Small intestine (tissue), 7 donors: ENCODE measurements around the gene ZBTB21. TPM values are rescaled to one million over a fixed set of nuclear protein-coding genes. Genes with fewer than 3 reads are reported as not detected.

Experiments used
- DNase-seq, 2 donors: peaks; one replicate each; pipeline versions ENCODE4 v3.0.0 to v3.0.0-alpha.2; 2013
- FAIRE-seq: peaks from 2 replicates; lab custom pipeline; 2012; peaks lifted over from hg19 to GRCh38; lab: Jason Lieb, UNC
- H3K27ac ChIP-seq, 3 donors: one replicate each; pipeline ENCODE4 v1.5.1; 2013; ENCODE audit warnings: low read length in 2 of 3, mild to moderate bottlenecking in 2 of 3, control low read depth in 1 of 3, inconsistent platforms in 1 of 3, low read depth in 1 of 3, moderate library complexity in 1 of 3
- H3K27me3 ChIP-seq, 3 donors: one replicate each; pipeline ENCODE4 v1.6.1; 2013; ENCODE audit warnings: low read length in 3 of 3, inconsistent platforms in 1 of 3; ENCODE audit not compliant: control insufficient read depth in 3 of 3, insufficient read depth in 3 of 3
- H3K36me3 ChIP-seq, 3 donors: one replicate each; pipeline ENCODE4 v1.6.1; 2013; ENCODE audit warnings: low read length in 3 of 3, inconsistent platforms in 1 of 3, low read depth in 1 of 3, mild to moderate bottlenecking in 1 of 3, moderate library complexity in 1 of 3; ENCODE audit not compliant: control insufficient read depth in 3 of 3, insufficient read depth in 2 of 3
- H3K4me1 ChIP-seq, 3 donors: one replicate each; pipeline ENCODE4 v1.6.1; 2013; ENCODE audit warnings: low read length in 2 of 3, inconsistent platforms in 1 of 3, low read depth in 1 of 3, mild to moderate bottlenecking in 1 of 3, moderate library complexity in 1 of 3; ENCODE audit not compliant: control insufficient read depth in 3 of 3, insufficient read depth in 2 of 3
- H3K4me3 ChIP-seq, 3 donors: one replicate each; pipeline ENCODE4 v1.5.1; 2013; ENCODE audit warnings: low read length in 3 of 3, control low read depth in 1 of 3, inconsistent platforms in 1 of 3, low read depth in 1 of 3, mild to moderate bottlenecking in 1 of 3, moderate library complexity in 1 of 3
- H3K9me3 ChIP-seq, 2 donors: one replicate each; pipeline ENCODE4 v1.6.1; 2013; ENCODE audit warnings: low read depth in 1 of 2, low read length in 1 of 2; ENCODE audit not compliant: control insufficient read depth in 2 of 2, insufficient read depth in 1 of 2
- WGBS, 3 donors: extraction: QIAGEN DNeasy Blood & Tissue Kit; methylation state at CpG; one replicate each; pipeline ENCODE4 v1.1.7; 2013; 5-methylcytosine and 5-hydroxymethylcytosine counted together
- polyA plus RNA-seq, 4 donors: library from polyadenylated mRNA; stranded (reverse) in 3 of 4; unstranded in 1 of 4; fragments of 200-250 nt in 3 of 4; fragments of 120-200 nt in 1 of 4; gene quantifications; one replicate each; pipeline versions ENCODE4 v1.2.1 to v1.2.3, GENCODE V29; 2013
- donor health status: healthy with polysubstance abuse.
- donor health status: control.
- donor health status: control.
- donor health status: Bipolar disorder and iron deficiency.
- donor health status: healthy.

Gene ZBTB21
- polyA plus RNA-seq, 4 donors: 1.4 to 11.0 (median 2.4) TPM

GRCh38 chr21:41970751-41971653 is 39.2 kb downstream of the ZBTB21 start:
- Histone ChIP-seq H3K27me3 (no peaks in the 10 kb centered on the region), H3K4me3 (no peak overlapping the region), H3K36me3 (no peaks in the 10 kb centered on the region), H3K9me3 (no peaks in the 10 kb centered on the region), H3K4me1 (peaks cover 0 to 22% (median 7%) of the 10 kb centered on the region in 3 donors), H3K27ac (no peak overlapping the region)
- DNase-seq: no peak
- FAIRE-seq: no peak
- 82 to 89% (median 87%) methylated on average over 20 of the region's 20 CpGs for WGBS, 3 donors

DNA sequence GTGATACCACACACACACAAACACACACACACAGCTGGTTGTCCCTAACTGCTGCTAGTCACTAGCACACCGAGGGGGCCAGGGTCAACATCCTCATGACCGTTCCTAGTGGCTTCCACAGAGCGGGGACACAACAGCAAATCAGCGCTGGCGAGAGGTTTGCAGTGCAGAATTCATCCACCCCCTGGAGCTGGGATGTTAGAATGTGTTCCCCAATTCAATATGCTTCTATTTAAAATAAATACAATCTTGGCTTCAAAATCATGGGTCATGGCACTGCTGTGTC is 40.1 kb downstream of the ZBTB21 start:
- no peaks in the 10 kb centered on the region for H3K9me3 ChIP-seq
- no peak overlapping the region for H3K27ac ChIP-seq
- H3K4me3 ChIP-seq: no peak overlapping the region
- no peak for DNase-seq
- no peak for FAIRE-seq
- no peaks in the 10 kb centered on the region for H3K36me3 ChIP-seq
- no peaks in the 10 kb centered on the region for H3K27me3 ChIP-seq
- WGBS, 3 donors: 90 to 96% (median 91%) methylated on average over 5 of the region's 5 CpGs
- H3K4me1 ChIP-seq: peaks cover 0 to 22% (median 7%) of the 10 kb centered on the region in 3 donors

- WGBS, 3 donors: 81 to 95% (median 91%) methylated on average over 4 of the region's 4 CpGs
- FAIRE-seq (no peak), DNase-seq (no peak)
- Histone ChIP-seq H3K27me3 (peaks cover 0 to 3% (median 0%) of the 10 kb centered on the region in 3 donors), H3K27ac (no peak overlapping the region), H3K4me1 (peaks cover 0 to 9% (median 0%) of the 10 kb centered on the region in 3 donors), H3K36me3 (no peaks in the 10 kb centered on the region), H3K4me3 (no peak overlapping the region), H3K9me3 (no peaks in the 10 kb centered on the region)
Observed at GRCh38 chr21:41967708-41968107, 42.5 kb downstream of the ZBTB21 start.

DNA sequence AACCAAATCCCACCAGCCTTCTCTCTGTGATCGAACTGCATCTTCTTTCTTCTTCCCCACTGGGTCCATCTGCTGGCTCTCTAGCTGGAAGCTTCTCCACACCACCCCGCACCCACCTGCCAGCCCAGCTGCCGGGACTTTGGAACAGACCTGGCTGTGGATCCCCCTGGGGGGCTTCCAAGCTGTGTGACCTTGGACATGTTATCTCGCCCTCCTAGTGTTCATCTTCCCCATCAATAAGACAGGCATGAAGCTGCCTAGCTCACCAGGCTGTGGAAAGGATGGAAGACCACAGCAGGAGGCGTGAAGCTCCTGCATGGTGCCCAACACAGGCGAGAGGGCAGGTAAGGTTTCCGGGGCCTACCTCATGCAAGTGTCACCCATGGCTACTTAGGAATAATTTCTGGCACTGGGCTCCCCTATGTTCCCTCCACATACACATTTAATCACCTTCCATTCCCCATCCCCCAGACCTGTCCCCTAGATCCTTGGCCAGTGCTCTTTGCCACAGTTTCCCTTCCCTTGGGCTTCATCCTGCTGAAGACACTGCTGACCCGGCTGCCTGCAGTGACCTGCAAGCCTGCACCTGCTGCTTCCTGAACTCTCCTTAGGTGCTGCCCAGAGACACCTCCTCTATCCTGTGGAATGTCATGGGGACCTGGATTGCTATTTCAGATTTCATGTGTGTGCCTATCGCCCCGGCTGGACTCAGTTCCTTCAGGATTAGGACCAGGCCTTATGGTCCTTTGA is 43.1 kb downstream of the ZBTB21 start:
- Histone ChIP-seq H3K27ac (no peak overlapping the region), H3K36me3 (no peaks in the 10 kb centered on the region)
- FAIRE-seq: no peak

DNA sequence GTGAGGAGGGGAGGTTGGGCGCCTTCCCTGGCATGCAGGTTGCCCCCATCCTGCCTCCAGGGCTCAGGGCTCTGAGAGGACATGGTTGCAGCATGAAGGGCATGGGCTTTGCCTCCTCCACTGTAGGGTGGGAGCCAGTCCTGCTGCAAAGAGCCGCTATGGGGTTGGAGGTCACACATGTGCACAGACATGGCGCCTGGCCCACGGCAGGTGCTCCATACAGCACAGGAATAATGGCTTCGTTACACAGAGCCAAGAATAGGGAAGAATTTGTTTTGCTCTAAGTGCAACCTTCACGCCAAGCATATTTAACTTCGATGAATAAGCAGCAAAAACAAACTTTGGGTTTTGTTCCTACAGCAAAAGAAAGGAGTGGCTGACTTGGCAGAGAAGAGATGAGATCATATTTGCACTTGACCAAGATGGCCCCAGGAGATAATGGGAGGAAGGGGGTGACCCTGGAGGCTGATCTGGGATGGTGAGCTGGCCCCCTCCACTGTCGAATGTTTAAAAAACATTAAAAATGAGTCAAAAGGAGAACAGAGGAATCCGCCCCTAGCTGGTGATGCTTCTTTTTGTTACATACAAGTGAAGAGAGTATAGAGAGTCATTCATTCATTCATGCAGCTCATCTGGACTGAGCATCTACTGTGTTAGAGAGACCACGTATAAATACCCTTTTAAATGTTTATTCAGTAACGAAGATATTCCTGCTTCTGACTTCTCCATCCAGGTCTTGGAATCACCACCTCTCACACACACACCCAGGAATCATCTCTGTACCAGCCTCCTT is 43.9 kb downstream of the ZBTB21 start:
- DNase-seq: no peak

More for the DNA sequence above, 43.1 kb downstream of the ZBTB21 start:
- no peak for DNase-seq
- Histone ChIP-seq H3K27me3 (peaks cover 0 to 3% (median 0%) of the 10 kb centered on the region in 3 donors), H3K9me3 (no peaks in the 10 kb centered on the region), H3K4me3 (no peak overlapping the region), H3K4me1 (peaks cover 0 to 9% (median 0%) of the 10 kb centered on the region in 3 donors)
- 89 to 91% (median 90%) methylated on average over 10 of the region's 10 CpGs for WGBS, 3 donors

GRCh38 chr21:41965461-41966013 is 44.6 kb downstream of the ZBTB21 start:
- Histone ChIP-seq H3K36me3 (no peaks in the 10 kb centered on the region), H3K27ac (no peak overlapping the region), H3K4me3 (no peak overlapping the region), H3K9me3 (no peaks in the 10 kb centered on the region), H3K4me1 (peaks cover 0 to 9% (median 0%) of the 10 kb centered on the region in 3 donors), H3K27me3 (peaks cover 0 to 3% (median 0%) of the 10 kb centered on the region in 3 donors)
- 88 to 94% (median 89%) methylated on average over 10 of the region's 10 CpGs for WGBS, 3 donors
- DNase-seq: no peak
- FAIRE-seq: no peak

More for the DNA sequence above, 43.9 kb downstream of the ZBTB21 start:
- H3K4me3 ChIP-seq: no peak overlapping the region
- no peaks in the 10 kb centered on the region for H3K36me3 ChIP-seq
- H3K4me1 ChIP-seq: peaks cover 0 to 9% (median 0%) of the 10 kb centered on the region in 3 donors
- no peaks in the 10 kb centered on the region for H3K9me3 ChIP-seq
- H3K27me3 ChIP-seq: peaks cover 0 to 3% (median 0%) of the 10 kb centered on the region in 3 donors
- H3K27ac ChIP-seq: no peak overlapping the region
- FAIRE-seq: no peak
- WGBS, 3 donors: 81 to 88% (median 85%) methylated on average over 11 of the region's 11 CpGs

GRCh38 chr21:41965045-41965444 is 45.1 kb downstream of the ZBTB21 start:
- Histone ChIP-seq H3K9me3 (no peaks in the 10 kb centered on the region), H3K27me3 (peaks cover 0 to 3% (median 0%) of the 10 kb centered on the region in 3 donors), H3K36me3 (no peaks in the 10 kb centered on the region), H3K4me1 (peaks cover 0 to 9% (median 0%) of the 10 kb centered on the region in 3 donors), H3K27ac (no peak overlapping the region), H3K4me3 (no peak overlapping the region)
- 37 to 60% (median 49%) methylated on average over 5 of the region's 5 CpGs for WGBS, 3 donors
- FAIRE-seq (no peak), DNase-seq (no peak)
